ENCODE data around the gene GPA33.

GPA33 gene

GRCh38 chr1:167022384-167022783 lies 67.8 kb downstream of the GPA33 start:
- Mint-ChIP-seq H3K27ac (no peak overlapping the region), H3K27me3 (ENCODE audit: low read depth) (peaks cover 14% of the 10 kb centered on the region), H3K36me3 (ENCODE audit: low read depth) (no peaks in the 10 kb centered on the region), H3K4me1 (ENCODE audit: low read depth) (no peaks in the 10 kb centered on the region), H3K9me3 (no peaks in the 10 kb centered on the region), H3K4me3 (no peak overlapping the region)

- H3K36me3 Mint-ChIP-seq (ENCODE audit: low read depth) = no peaks in the 10 kb centered on the region
- H3K9me3 Mint-ChIP-seq = no peaks in the 10 kb centered on the region
Observed at GRCh38 chr1:167016100-167016750, 74.0 kb downstream of the GPA33 start.

GRCh38 chr1:167013108-167013929 lies 76.9 kb downstream of the GPA33 start:
- Mint-ChIP-seq H3K4me3 (no peak overlapping the region), H3K4me1 (ENCODE audit: low read depth) (peaks cover 2% of the 10 kb centered on the region), H3K36me3 (ENCODE audit: low read depth) (no peaks in the 10 kb centered on the region), H3K27me3 (ENCODE audit: low read depth) (peaks cover 51% of the 10 kb centered on the region), H3K9me3 (no peaks in the 10 kb centered on the region), H3K27ac (no peak overlapping the region)

More at GRCh38 chr1:167016100-167016750, 74.0 kb downstream of the GPA33 start:
- Mint-ChIP-seq H3K4me1 (ENCODE audit: low read depth) (no peaks in the 10 kb centered on the region), H3K27ac (no peak overlapping the region), H3K27me3 (ENCODE audit: low read depth) (peaks cover 23% of the 10 kb centered on the region), H3K4me3 (no peak overlapping the region)

GRCh38 chr1:167012570-167012969 lies 77.6 kb downstream of the GPA33 start:
- H3K27me3 Mint-ChIP-seq (ENCODE audit: low read depth) = peaks cover 56% of the 10 kb centered on the region

GRCh38 chr1:167011560-167012191 lies 78.5 kb downstream of the GPA33 start:
- no peaks in the 10 kb centered on the region for H3K9me3 Mint-ChIP-seq
- no peak overlapping the region for H3K4me3 Mint-ChIP-seq
- peaks cover 59% of the 10 kb centered on the region for H3K27me3 Mint-ChIP-seq (ENCODE audit: low read depth)
- H3K4me1 Mint-ChIP-seq (ENCODE audit: low read depth) = peaks cover 2% of the 10 kb centered on the region
- H3K36me3 Mint-ChIP-seq (ENCODE audit: low read depth) = no peaks in the 10 kb centered on the region
- H3K27ac Mint-ChIP-seq = no peak overlapping the region

More at GRCh38 chr1:167012570-167012969, 77.6 kb downstream of the GPA33 start:
- H3K36me3 Mint-ChIP-seq (ENCODE audit: low read depth) = no peaks in the 10 kb centered on the region
- no peaks in the 10 kb centered on the region for H3K9me3 Mint-ChIP-seq
- H3K4me3 Mint-ChIP-seq = no peak overlapping the region
- H3K4me1 Mint-ChIP-seq (ENCODE audit: low read depth) = peaks cover 2% of the 10 kb centered on the region
- no peak overlapping the region for H3K27ac Mint-ChIP-seq

- Mint-ChIP-seq H3K4me3 (no peak overlapping the region), H3K27me3 (ENCODE audit: low read depth) (peaks cover 13% of the 10 kb centered on the region), H3K27ac (no peak overlapping the region), H3K4me1 (ENCODE audit: low read depth) (peaks cover 7% of the 10 kb centered on the region), H3K36me3 (ENCODE audit: low read depth) (peaks cover 2% of the 10 kb centered on the region), H3K9me3 (peaks cover 4% of the 10 kb centered on the region)
Observed at GRCh38 chr1:167003711-167004110, 86.5 kb downstream of the GPA33 start.

Measured in T-helper 1 cell treated with Interleukin-12 subunit alpha and Interleukin-12 subunit beta and Interleukin-4 antibody, amounts not matched to agents 30 μg/mL and 1 μg/mL, for 36 hours (primary cell).